Neural cell (in vitro differentiated cells): ENCODE data around the gene IGFBP2. TPM values are rescaled to one million over a fixed set of nuclear protein-coding genes. Genes with fewer than 3 reads are reported as not detected.

ENCODE experiments used
- H2AFZ ChIP-seq: fragments of 200-600, 300-800 bp; sonication (generic), shearing (Covaris generic); 2 replicates; pipeline ENCODE4 v1.6.0; 2014; ENCODE audit warnings: low read depth, mild to moderate bottlenecking, antibody characterized with exemption, low read length, moderate library complexity
- H3F3A ChIP-seq: fragments of 200-600 bp; shearing (Covaris generic); 2 replicates; pipeline ENCODE4 v1.6.1; 2016; ENCODE audit warnings: mild to moderate bottlenecking, moderate library complexity, mixed read lengths, antibody characterized with exemption, low read length; ENCODE audit not compliant: insufficient read depth, poor library complexity, severe bottlenecking
- H3K27ac ChIP-seq: fragments of 200-600, 300-800 bp; sonication (generic), shearing (Covaris generic); 2 replicates; pipeline ENCODE4 v1.5.1; 2014; ENCODE audit warnings: mild to moderate bottlenecking, low read length, moderate library complexity
- H3K27me3 ChIP-seq: fragments of 300-800, 200-600 bp; sonication (generic), shearing (Covaris generic); 2 replicates; pipeline ENCODE4 v1.6.0; 2014; ENCODE audit warnings: mild to moderate bottlenecking, low read depth, low read length, moderate library complexity; ENCODE audit not compliant: insufficient read depth
- H3K36me3 ChIP-seq: fragments of 300-800, 200-600 bp; sonication (generic), shearing (Covaris generic); 2 replicates; pipeline ENCODE4 v1.5.1; 2014; ENCODE audit warnings: mild to moderate bottlenecking, antibody characterized with exemption, low read length, moderate library complexity; ENCODE audit not compliant: insufficient read depth
- H3K4me2 ChIP-seq: fragments of 300-800, 200-600 bp; sonication (generic), shearing (Covaris generic); 2 replicates; pipeline ENCODE4 v1.6.0; 2014; ENCODE audit warnings: mild to moderate bottlenecking, low read length
- H3K4me3 ChIP-seq: fragments of 300-800, 200-600 bp; sonication (generic), shearing (Covaris generic); 2 replicates; pipeline ENCODE4 v1.5.1; 2014; ENCODE audit warnings: mild to moderate bottlenecking, low read length, moderate library complexity
- H3K79me2 ChIP-seq: fragments of 200-600 bp; shearing (Covaris generic); replicated peaks from 2 replicates; pipeline ENCODE4 v1.6.0; 2014; ENCODE audit warnings: mild to moderate bottlenecking, low read length, moderate library complexity; ENCODE audit not compliant: insufficient read depth
- H3K9ac ChIP-seq: fragments of 300-800, 200-600 bp; sonication (generic), shearing (Covaris generic); 2 replicates; pipeline ENCODE4 v1.6.1; 2016; ENCODE audit warnings: mild to moderate bottlenecking, low read length, mixed read lengths
- H3K9me2 ChIP-seq: fragments of 200-600 bp; shearing (Covaris generic); 2 replicates; pipeline ENCODE4 v1.6.1; 2016; ENCODE audit warnings: mild to moderate bottlenecking, low read length, mixed read lengths; ENCODE audit not compliant: insufficient read depth
- H3K9me3 ChIP-seq: fragments of 200-600, 300-800 bp; sonication (generic), shearing (Covaris generic); 2 replicates; pipeline ENCODE4 v1.6.1; 2016; ENCODE audit warnings: mild to moderate bottlenecking, mixed run types, low read length, moderate library complexity, mixed read lengths
- H4K20me1 ChIP-seq: fragments of 200-600 bp; shearing (Covaris generic); 2 replicates; pipeline ENCODE4 v1.6.1; 2016; ENCODE audit warnings: mild to moderate bottlenecking, mixed run types; ENCODE audit not compliant: insufficient read depth
- CTCF ChIP-seq: fragments of 450-650 bp; IDR thresholded peaks from 2 replicates; pipeline ENCODE4 v1.5.1; 2014; ENCODE audit warnings: antibody characterized with exemption, mild to moderate bottlenecking, moderate library complexity; ENCODE audit not compliant: poor library complexity, severe bottlenecking
- EP300 ChIP-seq: fragments of 450-650 bp; conservative IDR thresholded peaks from 2 replicates; pipeline ENCODE4 v1.6.1; 2014; ENCODE audit warnings: antibody characterized with exemption, mild to moderate bottlenecking, moderate library complexity; ENCODE audit not compliant: poor library complexity, severe bottlenecking
- EZH2 ChIP-seq: fragments of 200-600, 300-800 bp; shearing (Covaris generic), sonication (generic); IDR thresholded peaks from 2 replicates; pipeline ENCODE4 v1.6.1; 2014; ENCODE audit warnings: antibody characterized with exemption, low read length, borderline replicate concordance, mild to moderate bottlenecking; ENCODE audit not compliant: insufficient read depth, poor library complexity, severe bottlenecking
- MXI1 ChIP-seq: fragments of 450-650 bp; conservative IDR thresholded peaks from 2 replicates; pipeline ENCODE4 v1.6.1; 2014; ENCODE audit warnings: antibody characterized with exemption, mild to moderate bottlenecking; ENCODE audit not compliant: poor library complexity, severe bottlenecking
- POLR2AphosphoS5 ChIP-seq: IDR thresholded peaks from 2 replicates; pipeline ENCODE4 v1.6.1; 2012
- RAD21 ChIP-seq: fragments of 450-650 bp; conservative IDR thresholded peaks from 2 replicates; pipeline ENCODE4 v1.6.1; 2014; ENCODE audit warnings: antibody characterized with exemption, mild to moderate bottlenecking, moderate library complexity
- REST ChIP-seq: IDR thresholded peaks from 2 replicates; pipeline ENCODE4 v1.6.1; 2012; ENCODE audit warnings: borderline replicate concordance
- SMC3 ChIP-seq: fragments of 450-650 bp; conservative IDR thresholded peaks from 2 replicates; pipeline ENCODE4 v1.6.1; 2014; ENCODE audit warnings: antibody characterized with exemption, mild to moderate bottlenecking, moderate library complexity; ENCODE audit not compliant: poor library complexity
- TAF1 ChIP-seq: IDR thresholded peaks from 2 replicates; pipeline ENCODE4 v1.6.1; 2012; ENCODE audit warnings: low read depth
- polyA plus RNA-seq: library from polyadenylated mRNA; depleted of rRNA; stranded (reverse); fragments of >200 nt; gene quantifications from 2 replicates; pipeline ENCODE4 v1.2.3, GENCODE V29; 2014

Gene IGFBP2
- polyA plus RNA-seq, 1 donor from 2014 or later, result 150 TPM

- H3K79me2 ChIP-seq, result no peaks in the 10 kb centered on the region
Measured at GRCh38 chr2:216688731-216689340, 55.6 kb downstream of the IGFBP2 start.

GRCh38 chr2:216689397-216689796, 56.2 kb downstream of the IGFBP2 start:
- Histone ChIP-seq H3K79me2 (no peaks in the 10 kb centered on the region), H2AFZ (no peak overlapping the region), H3K36me3 (no peaks in the 10 kb centered on the region), H3K4me3 (no peak overlapping the region), H4K20me1 (no peaks in the 10 kb centered on the region), H3K9me3 (no peaks in the 10 kb centered on the region), H3K27ac (no peak overlapping the region), H3K4me2 (no peak overlapping the region), H3K9me2 (no peaks in the 10 kb centered on the region), H3K9ac (no peak overlapping the region), H3K27me3 (peaks cover 9% of the 10 kb centered on the region), H3F3A (peaks cover 8% of the 10 kb centered on the region)
- TF ChIP-seq EZH2, result no peak
- TF ChIP-seq POLR2AphosphoS5, result no peak
- no peak for TF ChIP-seq REST
- TF ChIP-seq RAD21, result no peak
- no peak for TF ChIP-seq MXI1
- no peak for TF ChIP-seq SMC3
- no peak for TF ChIP-seq EP300
- TF ChIP-seq TAF1, result no peak

More at GRCh38 chr2:216688731-216689340, 55.6 kb downstream of the IGFBP2 start:
- TF ChIP-seq RAD21, result no peak
- TF ChIP-seq CTCF, result no peak
- TF ChIP-seq EP300, result no peak
- no peak for TF ChIP-seq SMC3
- TF ChIP-seq MXI1, result no peak
- TF ChIP-seq EZH2, result no peak
- TF ChIP-seq REST, result no peak
- no peak for TF ChIP-seq TAF1
- TF ChIP-seq POLR2AphosphoS5, result no peak
- no peaks in the 10 kb centered on the region for H3K9me2 ChIP-seq
- H3K4me2 ChIP-seq, result no peak overlapping the region
- H3K36me3 ChIP-seq, result no peaks in the 10 kb centered on the region
- no peak overlapping the region for H3K4me3 ChIP-seq
- H3K27ac ChIP-seq, result no peak overlapping the region
- no peaks in the 10 kb centered on the region for H4K20me1 ChIP-seq
- H3K9me3 ChIP-seq, result no peaks in the 10 kb centered on the region
- H3K9ac ChIP-seq, result no peak overlapping the region
- H3F3A ChIP-seq, result peaks cover 8% of the 10 kb centered on the region
- H2AFZ ChIP-seq, result no peak overlapping the region
- peaks cover 4% of the 10 kb centered on the region for H3K27me3 ChIP-seq
